ENCODE data around the gene GTF2F1. TPM values are rescaled to one million over a fixed set of nuclear protein-coding genes. Genes with fewer than 3 reads are reported as not detected.

The GTF2F1 gene
- total RNA-seq, 3 donors from 2014 or later = 51.1 to 63.1 (median 59.1) TPM

GRCh38 chr19:6383188-6383587 is 9.8 kb downstream of the GTF2F1 start:
- no peaks in the 10 kb centered on the region for H3K9me3 ChIP-seq
- no peak for ATAC-seq

DNA sequence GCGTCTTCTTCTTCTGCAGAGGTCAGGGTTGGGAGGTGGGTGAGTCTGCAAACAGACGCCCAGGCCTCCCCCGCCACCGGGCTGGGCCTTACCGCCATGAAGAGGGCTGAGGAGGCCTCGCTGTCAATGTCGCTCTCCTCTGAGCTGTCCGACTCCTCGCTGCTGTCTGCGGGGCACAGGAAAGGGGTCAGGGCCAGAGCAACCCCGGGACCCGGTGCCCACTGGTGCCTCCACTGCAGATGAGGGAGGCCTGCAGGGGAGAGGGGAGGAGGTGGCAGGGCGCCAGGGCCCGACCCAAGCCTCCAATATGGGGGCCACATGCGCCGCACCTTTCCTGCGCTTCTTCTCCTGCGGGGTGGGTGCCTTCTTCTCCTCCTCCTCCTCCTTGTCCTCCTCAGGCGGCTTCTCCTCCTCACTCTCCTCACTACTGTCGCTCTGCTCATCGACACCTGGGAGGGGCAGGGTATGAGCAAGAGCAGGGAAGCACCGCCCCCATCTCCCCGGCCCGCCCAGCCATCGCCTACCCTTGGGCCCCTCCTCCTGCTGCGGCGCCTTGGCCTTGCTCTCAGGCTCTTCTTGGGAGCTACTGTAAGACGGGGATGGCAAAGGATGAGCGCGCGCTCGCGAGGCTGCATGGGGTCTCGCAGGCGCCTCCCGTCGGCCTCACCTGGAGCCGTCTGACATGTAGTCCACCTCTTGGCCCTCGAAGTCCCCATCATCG is 11.8 kb downstream of the GTF2F1 start:
- TF ChIP-seq, protein P1, sequence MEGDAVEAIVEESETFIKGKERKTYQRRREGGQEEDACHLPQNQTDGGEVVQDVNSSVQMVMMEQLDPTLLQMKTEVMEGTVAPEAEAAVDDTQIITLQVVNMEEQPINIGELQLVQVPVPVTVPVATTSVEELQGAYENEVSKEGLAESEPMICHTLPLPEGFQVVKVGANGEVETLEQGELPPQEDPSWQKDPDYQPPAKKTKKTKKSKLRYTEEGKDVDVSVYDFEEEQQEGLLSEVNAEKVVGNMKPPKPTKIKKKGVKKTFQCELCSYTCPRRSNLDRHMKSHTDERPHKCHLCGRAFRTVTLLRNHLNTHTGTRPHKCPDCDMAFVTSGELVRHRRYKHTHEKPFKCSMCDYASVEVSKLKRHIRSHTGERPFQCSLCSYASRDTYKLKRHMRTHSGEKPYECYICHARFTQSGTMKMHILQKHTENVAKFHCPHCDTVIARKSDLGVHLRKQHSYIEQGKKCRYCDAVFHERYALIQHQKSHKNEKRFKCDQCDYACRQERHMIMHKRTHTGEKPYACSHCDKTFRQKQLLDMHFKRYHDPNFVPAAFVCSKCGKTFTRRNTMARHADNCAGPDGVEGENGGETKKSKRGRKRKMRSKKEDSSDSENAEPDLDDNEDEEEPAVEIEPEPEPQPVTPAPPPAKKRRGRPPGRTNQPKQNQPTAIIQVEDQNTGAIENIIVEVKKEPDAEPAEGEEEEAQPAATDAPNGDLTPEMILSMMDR (IDR thresholded peaks at IDR 0.05) = no peak
- H3K4me1 ChIP-seq (ENCODE audit: low read depth) = no peaks in the 10 kb centered on the region
- H3K9me3 ChIP-seq = no peaks in the 10 kb centered on the region
- no peak for ATAC-seq
- no peak overlapping the region for H3K4me3 ChIP-seq
- H3K36me3 ChIP-seq (ENCODE audit: low read depth) = peaks cover 19% of the 10 kb centered on the region
- no peak for DNase-seq
- intact Hi-C loops (cut with DNase I, micrococcal nuclease) = no loop called here

More at GRCh38 chr19:6383188-6383587, 9.8 kb downstream of the GTF2F1 start:
- no peak overlapping the region for H3K4me3 ChIP-seq
- intact Hi-C loops (cut with DNase I, micrococcal nuclease) = no loop called here
- peaks cover 19% of the 10 kb centered on the region for H3K36me3 ChIP-seq (ENCODE audit: low read depth)
- TF ChIP-seq, protein P1 (IDR thresholded peaks at IDR 0.05) = no peak
- no peaks in the 10 kb centered on the region for H3K4me1 ChIP-seq (ENCODE audit: low read depth)
- no peak for DNase-seq

GRCh38 chr19:6379744-6380143 is 13.2 kb downstream of the GTF2F1 start:
- Histone ChIP-seq H3K4me3 (no peak overlapping the region), H3K36me3 (ENCODE audit: low read depth) (peaks cover 19% of the 10 kb centered on the region), H3K9me3 (no peaks in the 10 kb centered on the region), H3K4me1 (ENCODE audit: low read depth) (no peaks in the 10 kb centered on the region)
- TF ChIP-seq, protein P1 (IDR thresholded peaks at IDR 0.05) = no peak
- ATAC-seq (no peak), DNase-seq (no peak)
- intact Hi-C loops (cut with DNase I, micrococcal nuclease) = no loop called here

GRCh38 chr19:6378486-6378885 is 14.5 kb downstream of the GTF2F1 start:
- TF ChIP-seq, protein P1 (IDR thresholded peaks at IDR 0.05) = no peak
- ATAC-seq (no peak), DNase-seq (no peak)
- H3K4me1 ChIP-seq (ENCODE audit: low read depth) = peaks cover 4% of the 10 kb centered on the region
- intact Hi-C loops (cut with DNase I, micrococcal nuclease) = no loop called here
- peaks cover 19% of the 10 kb centered on the region for H3K36me3 ChIP-seq (ENCODE audit: low read depth)
- H3K4me3 ChIP-seq = no peak overlapping the region
- H3K9me3 ChIP-seq = no peaks in the 10 kb centered on the region

DNA sequence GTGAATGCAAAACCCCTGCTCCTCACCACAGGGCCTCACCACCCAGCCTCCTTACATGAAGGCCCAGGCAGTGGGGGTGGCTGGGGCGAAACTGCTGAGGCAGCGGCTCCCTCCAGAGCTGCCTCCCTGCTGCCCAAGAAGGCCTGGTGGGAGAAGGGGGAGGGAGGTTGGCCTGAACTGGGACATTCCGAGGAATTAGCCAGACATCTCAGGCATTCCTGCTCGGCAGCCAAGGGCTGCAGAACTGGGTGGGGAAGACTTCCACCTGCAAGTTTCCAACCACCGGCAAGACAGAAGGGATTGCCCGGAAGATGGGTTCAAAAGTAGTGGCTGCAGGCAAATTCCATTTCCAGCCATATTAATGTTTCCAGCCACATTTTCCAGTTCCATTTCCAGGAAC is 14.9 kb downstream of the GTF2F1 start:
- Histone ChIP-seq H3K4me3 (no peak overlapping the region), H3K9me3 (no peaks in the 10 kb centered on the region), H3K4me1 (ENCODE audit: low read depth) (peaks cover 4% of the 10 kb centered on the region), H3K36me3 (ENCODE audit: low read depth) (peaks cover 16% of the 10 kb centered on the region)
- no peak for ATAC-seq
- intact Hi-C loops (cut with DNase I, micrococcal nuclease) = no loop called here
- no peak for DNase-seq
- TF ChIP-seq, protein P1 (IDR thresholded peaks at IDR 0.05) = no peak

Data from mucosa of descending colon (tissue), 3 donors.